OCI-LY7 (cell line): ENCODE measurements around the gene NXPH3.

Source experiments
- CTCF ChIP-seq: fragments of 200-600 bp; sonication (generic); conservative IDR thresholded peaks from 2 replicates; pipeline ENCODE4 v1.5.1; 2014; ENCODE audit warnings: mild to moderate bottlenecking, antibody characterized with exemption, low read length, moderate library complexity, mixed read lengths
- EZH2phosphoT487 ChIP-seq: fragments of 200-600 bp; sonication (generic); IDR thresholded peaks from 2 replicates; pipeline ENCODE4 v1.6.1; 2018; ENCODE audit warnings: low read depth, borderline replicate concordance, mild to moderate bottlenecking, mixed run types, antibody characterized with exemption, low read length, moderate library complexity, mixed read lengths

GRCh38 chr17:49574323-49574781 lies 1.3 kb upstream of the NXPH3 start:
- TF ChIP-seq CTCF (no peak), EZH2phosphoT487 (no peak)
